GM04503 (cell line): Measurements from ENCODE around the gene DHX15.
"Not testable (repeated sequence)": the region's sequence is repeated elsewhere in the genome, so short reads cannot be mapped to it uniquely, and the experiment has no call there.

Source experiments
- DNase-seq: peaks from one replicate; pipeline ENCODE4 v3.0.0-alpha.2; 2012; ENCODE audit warnings: low read depth

The DHX15 gene

GRCh38 chr4:24544208-24544988 is 40.0 kb downstream of the DHX15 start:
- no peak for DNase-seq

GRCh38 chr4:24537025-24537424 is 47.3 kb downstream of the DHX15 start:
- DNase-seq = no peak

GRCh38 chr4:24535399-24535798 is 49.0 kb downstream of the DHX15 start:
- no peak for DNase-seq

GRCh38 chr4:24533364-24533763 is 51.0 kb downstream of the DHX15 start:
- no peak for DNase-seq

GRCh38 chr4:24529555-24529954 is 54.8 kb downstream of the DHX15 start:
- DNase-seq = no peak

- peak; percentile 22 for DNase-seq
Observed at GRCh38 chr4:24527371-24527770, 57.0 kb downstream of the DHX15 start.

- no peak for DNase-seq
Observed at GRCh38 chr4:24521544-24521943, 62.8 kb downstream of the DHX15 start.

GRCh38 chr4:24519649-24520048 is 64.7 kb downstream of the DHX15 start:
- no peak for DNase-seq

- DNase-seq = no peak
Observed at GRCh38 chr4:24517676-24518075, 66.7 kb downstream of the DHX15 start.

- DNase-seq = no peak
Observed at GRCh38 chr4:24516926-24517325, 67.4 kb downstream of the DHX15 start.

GRCh38 chr4:24515698-24516097 is 68.7 kb downstream of the DHX15 start:
- DNase-seq = no peak

GRCh38 chr4:24514808-24515207 is 69.5 kb downstream of the DHX15 start:
- no peak for DNase-seq

GRCh38 chr4:24513718-24514117 is 70.6 kb downstream of the DHX15 start:
- DNase-seq = no peak

- no peak for DNase-seq
Observed at GRCh38 chr4:24511371-24512063, 72.8 kb downstream of the DHX15 start.

GRCh38 chr4:24510091-24510490 is 74.3 kb downstream of the DHX15 start:
- DNase-seq = no peak

GRCh38 chr4:24508541-24508940 is 75.8 kb downstream of the DHX15 start:
- DNase-seq = no peak

- DNase-seq = no peak
Observed at GRCh38 chr4:24507439-24507838, 76.9 kb downstream of the DHX15 start.

- not testable (repeated sequence) for DNase-seq
Observed at GRCh38 chr4:24503090-24503489, 81.3 kb downstream of the DHX15 start.

- DNase-seq = no peak
Observed at GRCh38 chr4:24497221-24497620, 87.1 kb downstream of the DHX15 start.

- DNase-seq = no peak
Observed at GRCh38 chr4:24496597-24496996, 87.8 kb downstream of the DHX15 start.

- no peak for DNase-seq
Observed at GRCh38 chr4:24495388-24495787, 89.0 kb downstream of the DHX15 start.

GRCh38 chr4:24489870-24490269 is 94.5 kb downstream of the DHX15 start:
- DNase-seq = no peak

- DNase-seq = no peak
Observed at GRCh38 chr4:24488399-24489164, 95.8 kb downstream of the DHX15 start.
